GM19238 (cell line): ENCODE data around the gene DNLZ.

Experiments
- DNase-seq: peaks from one replicate; pipeline ENCODE4 v3.0.0; 2011; ENCODE audit warnings: low spot score; ENCODE audit not compliant: insufficient read length

DNLZ gene

DNA sequence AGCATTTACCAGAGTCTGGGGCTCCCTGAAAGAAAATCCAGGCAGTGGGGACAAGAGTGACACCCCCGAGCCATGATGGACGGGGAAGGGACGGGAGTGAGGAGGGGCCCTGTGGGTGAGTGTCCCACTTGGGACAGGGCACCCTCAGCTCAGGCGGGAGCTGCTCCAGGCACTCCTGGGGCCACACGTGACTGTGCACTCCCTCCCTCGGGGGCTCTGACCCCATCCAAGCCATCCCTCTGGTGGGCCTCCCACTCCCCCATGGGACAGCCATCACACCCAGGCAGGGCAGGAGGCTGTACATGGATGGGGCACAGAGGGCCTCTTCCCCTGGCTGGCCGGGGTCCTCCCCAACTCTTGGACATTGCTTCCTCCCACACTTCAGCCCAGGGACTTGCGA, 12.9 kb upstream of the DNLZ start:
- DNase-seq, result no peak

DNA sequence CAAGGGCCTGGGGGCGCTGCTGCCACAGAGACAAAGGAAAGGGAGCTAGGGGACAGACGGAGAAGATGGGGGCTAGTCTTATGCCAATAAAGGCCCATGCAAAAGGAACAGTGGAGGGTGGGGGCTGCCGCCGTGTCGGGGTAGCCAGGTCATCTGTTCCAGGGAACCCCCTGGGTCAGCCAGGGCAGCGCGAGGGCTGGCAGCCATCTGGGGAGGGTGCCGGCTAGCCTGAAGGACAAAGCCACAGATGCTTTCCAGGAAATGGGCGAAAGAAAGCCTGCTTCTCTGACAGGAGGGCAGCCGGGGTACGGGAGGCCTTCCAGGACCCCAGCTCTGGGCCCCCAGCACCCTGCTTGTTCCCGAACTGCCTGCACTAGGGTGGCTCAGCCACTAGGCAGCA, 11.6 kb upstream of the DNLZ start:
- no peak for DNase-seq

DNA sequence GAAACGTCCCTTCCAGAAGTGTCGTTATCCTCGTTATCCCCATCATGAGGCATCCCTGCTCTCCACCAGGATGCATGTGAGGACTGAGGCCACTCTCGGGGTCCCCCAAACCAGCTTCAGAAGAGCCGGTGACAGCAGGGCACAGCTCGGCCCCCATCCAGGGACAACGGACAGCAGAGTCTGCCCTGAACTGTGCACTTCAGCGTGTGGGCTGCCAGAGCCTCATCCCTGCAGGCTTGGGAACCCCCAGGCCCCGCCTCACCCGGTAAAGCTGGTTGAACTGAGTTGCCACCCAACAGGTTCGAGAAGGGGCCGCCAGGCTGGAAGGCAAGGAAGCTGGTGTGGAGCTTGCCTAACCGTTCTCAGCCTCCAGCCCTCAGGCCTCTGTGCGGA, 10.6 kb upstream of the DNLZ start:
- no peak for DNase-seq

DNA sequence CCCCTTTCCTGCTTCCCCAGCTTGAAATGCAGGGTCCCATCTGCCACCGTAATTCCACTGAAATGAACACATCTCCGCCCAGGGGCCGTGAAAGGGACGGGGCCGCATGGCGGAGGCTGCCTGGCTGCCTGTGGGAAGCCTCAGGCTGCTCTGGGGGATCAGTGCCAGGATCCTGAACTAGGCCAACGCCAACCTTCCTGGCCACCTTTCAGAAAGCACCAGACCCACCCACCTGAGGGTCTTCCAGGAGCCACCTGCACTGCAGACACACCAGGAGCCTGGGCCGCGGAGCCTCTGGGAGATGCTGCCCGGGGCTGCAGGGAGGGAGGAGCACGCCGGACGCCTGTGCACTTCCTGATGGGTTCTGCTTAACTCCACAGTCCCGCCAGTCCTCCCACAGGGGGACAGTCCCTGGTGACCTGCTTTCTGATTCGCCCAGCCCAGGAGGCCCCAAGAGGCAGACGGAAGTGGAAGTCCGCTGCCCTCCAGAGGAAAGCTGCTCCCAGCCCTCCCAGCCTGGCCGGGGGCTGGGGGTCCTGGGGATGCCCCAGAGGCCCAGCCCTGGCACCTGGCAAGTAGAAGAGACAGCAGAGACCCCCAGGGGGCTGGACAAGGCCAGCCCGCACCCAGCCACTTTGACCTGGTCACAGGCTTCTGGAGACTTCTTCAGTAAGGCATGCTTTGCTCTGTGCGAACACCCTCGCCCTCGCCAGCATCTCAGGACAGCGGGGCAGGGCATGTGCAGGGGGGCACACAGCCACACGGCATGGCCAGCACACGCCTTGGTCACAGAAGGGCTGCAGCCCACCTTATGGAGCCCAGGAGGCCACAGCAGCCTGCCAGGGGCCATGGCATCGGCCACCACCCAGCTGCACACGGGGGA, 10.0 kb upstream of the DNLZ start, which contains the start of gene CARD9:
Gene CARD9, minus strand, starts transcription at position 370 of the 883 bp plus-strand sequence. CDS start 1,591 bp downstream, outside the sequence.
- DNase-seq, result no peak

DNA sequence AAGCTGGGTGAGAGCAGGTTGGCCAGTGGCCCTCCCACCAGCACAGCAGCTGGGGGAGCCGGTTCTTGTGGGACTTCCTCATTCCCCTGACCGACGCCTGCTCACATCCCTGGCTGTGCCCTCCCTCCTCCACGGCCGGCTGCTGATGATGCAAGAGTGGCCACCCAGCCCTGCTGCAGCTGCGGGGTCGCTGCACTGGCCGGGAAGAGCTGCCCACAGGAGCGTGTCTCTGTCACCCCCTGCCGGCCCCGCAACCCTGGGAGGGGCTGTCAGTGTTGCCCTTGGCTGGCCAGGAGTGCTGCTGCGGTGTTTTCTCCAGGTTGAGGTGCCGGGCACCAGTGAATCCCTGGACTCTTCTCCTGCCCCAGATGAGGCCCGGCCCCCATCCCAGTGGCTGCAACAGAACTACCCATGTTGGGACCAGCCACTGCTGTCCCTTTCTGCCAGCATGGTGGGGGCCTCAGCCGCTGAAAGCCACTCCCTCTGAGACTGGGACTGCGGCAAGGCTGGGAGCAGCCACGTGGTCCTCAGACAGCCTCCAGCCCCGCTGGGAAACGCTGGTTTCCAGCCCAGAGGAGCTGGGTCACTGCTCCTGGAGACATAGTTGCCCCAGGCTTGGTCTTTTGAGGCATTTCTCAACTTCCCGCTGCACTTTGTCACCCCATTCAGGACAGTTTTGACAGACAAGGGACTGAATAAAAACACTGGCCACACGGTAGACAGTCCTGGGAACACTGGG, 9.2 kb upstream of the DNLZ start:
- no peak for DNase-seq

DNA sequence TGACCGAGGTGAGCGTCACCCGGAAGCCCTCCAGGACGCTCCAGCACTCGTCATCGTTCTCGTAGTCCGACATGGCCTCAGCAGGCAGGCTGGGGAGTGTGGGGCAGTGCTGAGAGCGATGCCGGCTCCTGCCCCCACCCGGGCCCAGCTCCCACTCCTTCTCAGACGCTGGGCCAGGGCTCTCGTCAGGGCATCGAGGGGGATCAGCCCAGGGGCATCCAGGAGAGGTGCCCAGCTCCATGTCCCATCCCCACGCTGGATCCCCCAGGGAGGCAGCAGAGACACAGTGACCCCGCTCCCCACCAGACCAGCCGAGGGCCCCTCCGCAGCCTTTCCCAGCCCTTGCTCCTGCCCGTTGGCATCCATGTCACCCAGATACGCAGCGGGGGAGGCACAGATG, 8.5 kb upstream of the DNLZ start:
- DNase-seq, result no peak

DNA sequence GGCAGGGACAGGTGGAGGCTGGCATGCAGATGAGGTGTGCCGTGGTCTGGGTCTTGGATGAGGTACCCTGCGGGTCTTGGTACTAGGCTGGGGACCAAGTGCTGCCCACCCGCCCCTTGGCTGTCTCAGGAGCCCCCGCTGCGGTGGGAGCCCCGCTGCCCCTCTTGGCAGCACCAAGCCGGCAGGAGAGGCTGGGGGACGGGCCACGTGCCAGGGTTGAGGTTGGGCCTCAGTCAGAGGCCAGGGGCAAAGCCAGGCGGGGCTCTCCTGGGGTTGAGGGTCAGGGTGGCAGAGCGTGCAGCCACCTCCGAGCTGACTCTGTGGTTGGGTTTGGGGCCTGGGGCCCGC, 8.0 kb upstream of the DNLZ start:
- no peak for DNase-seq

DNA sequence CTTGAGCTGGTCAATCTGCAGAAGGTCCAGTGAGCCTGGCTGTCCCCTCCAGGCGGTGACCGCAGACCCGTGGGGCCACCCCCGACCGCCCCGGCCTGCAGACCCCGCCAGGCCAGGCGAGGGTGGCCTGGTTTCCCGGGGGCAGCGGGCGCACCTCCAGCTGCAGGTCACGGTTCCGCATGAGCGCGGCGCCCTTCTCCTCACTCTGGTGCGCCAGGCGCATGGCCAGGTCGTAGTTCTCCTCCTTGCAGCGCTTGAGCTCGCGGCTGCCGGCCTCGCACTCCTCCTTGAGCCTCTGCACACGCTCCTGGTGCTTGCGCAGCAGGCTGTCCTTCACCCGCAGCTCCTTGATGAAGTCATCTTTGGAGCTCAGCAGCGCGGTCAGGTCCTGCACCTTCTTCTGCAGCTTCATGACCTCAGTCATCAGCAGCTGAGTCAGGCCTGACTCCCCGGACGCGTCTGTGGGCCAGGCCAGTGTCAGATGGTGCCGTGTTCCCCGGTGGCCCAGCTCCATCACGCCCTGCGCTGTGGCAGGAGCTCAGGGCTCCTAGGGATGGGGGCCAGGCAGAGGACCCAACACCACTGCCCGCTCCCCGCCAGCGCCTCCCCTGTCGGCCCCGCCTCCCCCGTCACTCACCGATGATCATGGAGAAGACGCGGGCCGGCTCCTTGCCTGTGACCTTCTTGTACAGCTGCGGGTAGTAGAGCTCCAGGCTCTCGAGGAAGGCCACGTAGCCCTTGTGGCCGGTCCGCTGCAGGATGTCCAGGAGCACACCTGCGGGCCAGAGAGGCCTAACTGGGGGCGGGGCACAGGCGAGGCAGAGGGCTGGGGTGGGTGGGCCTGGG, 7.4 kb upstream of the DNLZ start:
- DNase-seq, result no peak

DNA sequence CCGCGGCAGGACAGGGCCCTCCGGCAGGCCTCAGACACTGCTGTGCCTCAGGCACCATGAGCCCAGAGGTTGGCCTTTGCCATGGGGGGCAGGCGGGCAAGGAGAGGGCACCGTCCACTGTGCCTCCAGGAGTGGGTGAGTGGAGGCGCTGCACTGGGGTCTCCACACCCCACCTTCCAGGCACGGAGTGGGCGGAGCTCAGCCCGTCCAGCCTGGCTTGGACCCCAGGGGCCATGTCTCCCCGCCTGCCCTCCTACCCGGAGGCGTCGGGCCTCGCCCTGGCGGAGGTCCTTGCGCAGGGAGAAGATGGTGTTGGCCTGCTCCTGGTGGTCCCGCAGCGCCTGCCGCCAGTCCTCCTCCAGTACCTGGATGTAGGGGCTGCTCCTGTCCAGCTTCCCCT, 6.5 kb upstream of the DNLZ start:
- DNase-seq, result no peak

DNA sequence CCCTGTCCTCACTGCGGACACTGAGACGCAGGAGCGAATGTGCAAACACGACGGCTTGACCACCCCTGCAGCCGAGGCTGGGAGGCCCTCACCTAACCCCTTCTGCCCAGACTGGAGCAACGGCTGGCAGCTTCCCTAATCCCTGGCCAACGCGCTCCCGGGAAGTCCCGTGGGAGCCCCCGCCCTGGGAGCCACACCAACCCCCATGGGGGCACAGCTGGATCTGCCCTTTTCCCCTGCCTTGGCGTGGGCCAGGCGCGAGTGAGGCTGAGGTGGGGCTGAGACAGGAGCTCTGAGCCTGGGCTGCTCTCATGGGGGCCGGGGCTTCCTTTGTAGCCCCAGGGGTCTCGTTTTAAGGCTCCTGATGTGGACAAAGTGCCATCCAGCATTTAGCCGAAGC, 4.6 kb upstream of the DNLZ start:
- DNase-seq, result no peak

DNA sequence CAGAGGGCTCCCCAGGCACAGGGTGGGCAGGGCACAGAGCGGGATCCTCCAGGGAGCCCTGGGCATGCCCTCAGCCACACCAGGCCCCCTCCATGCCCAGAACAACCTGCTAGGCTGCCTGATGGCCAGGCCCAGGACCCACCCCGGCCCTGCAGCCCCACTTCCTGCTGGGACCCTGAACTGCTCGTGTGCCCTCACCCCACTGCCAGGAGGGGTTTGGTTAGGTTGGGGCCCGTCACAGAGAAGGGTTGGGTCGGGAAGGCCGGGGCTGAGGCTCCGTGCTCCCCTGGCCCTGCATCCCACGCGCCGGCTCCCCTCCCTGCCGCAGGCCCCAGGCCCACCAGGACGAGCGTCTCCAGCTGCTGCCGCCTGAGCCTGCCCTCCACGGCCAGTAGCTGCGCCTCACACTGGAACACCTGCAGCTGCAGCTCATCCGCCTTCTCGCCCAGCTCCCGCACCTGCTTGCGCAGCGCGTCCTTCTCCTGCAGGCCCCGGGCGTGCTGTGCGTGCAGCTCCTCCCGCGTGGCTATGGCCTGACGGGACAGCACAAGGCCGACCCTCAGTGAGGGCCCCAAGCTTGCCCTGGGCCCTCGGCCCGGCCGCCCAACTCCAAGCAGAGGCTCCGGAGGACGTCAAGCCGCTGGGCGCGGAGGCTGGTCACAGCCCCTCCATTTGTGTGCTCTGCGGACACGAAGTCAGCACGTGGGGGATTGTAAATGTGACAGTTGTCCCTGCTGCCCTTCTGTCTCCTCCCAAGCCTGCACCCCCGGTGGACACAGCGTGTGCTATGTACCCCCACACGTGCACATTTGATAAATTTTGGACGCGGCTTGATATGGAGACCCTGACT, 4.0 kb upstream of the DNLZ start:
- DNase-seq, result no peak

DNA sequence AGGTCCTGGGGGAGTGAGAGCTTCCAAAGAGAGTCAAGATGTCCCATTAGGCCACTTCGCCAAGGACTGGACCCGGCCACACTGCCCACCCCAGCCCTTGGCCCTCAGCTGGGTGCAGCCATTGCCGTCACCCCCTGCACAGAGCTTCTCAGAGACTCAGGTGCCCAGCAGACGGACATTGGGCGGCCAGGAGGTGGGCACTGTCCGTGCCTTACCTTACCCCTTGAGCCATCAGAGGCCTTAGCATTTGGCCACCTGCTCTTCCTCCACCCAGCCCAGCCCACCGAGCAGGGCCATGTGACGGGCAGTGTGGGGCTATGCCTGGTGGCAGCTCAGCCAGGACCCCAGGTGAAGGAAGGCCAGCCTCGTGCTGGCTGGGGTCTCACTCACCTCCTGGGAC, 3.3 kb upstream of the DNLZ start:
- no peak for DNase-seq

DNA sequence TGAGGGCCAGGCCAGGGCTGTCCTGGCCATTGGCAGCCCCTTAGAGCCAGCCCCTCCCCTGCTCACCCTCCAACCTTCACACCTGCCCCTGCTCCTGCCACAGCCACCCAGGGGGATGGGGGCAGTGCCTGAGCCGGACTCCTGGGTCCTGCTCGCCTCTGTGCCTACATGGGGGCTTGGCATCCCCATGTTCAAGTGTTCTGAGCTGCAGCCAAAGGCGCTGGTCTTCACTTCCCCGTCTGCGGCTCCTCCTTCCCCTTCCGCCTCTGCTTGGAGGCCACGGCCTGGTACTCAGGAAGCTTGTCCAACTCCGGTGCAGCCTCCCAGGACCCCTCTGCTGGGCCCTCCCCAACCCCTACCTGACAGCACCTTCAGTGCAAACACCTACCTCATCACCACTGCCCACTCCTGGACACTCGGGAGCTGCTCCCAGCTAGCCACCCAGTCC, 2.3 kb upstream of the DNLZ start:
- DNase-seq, result no peak

DNA sequence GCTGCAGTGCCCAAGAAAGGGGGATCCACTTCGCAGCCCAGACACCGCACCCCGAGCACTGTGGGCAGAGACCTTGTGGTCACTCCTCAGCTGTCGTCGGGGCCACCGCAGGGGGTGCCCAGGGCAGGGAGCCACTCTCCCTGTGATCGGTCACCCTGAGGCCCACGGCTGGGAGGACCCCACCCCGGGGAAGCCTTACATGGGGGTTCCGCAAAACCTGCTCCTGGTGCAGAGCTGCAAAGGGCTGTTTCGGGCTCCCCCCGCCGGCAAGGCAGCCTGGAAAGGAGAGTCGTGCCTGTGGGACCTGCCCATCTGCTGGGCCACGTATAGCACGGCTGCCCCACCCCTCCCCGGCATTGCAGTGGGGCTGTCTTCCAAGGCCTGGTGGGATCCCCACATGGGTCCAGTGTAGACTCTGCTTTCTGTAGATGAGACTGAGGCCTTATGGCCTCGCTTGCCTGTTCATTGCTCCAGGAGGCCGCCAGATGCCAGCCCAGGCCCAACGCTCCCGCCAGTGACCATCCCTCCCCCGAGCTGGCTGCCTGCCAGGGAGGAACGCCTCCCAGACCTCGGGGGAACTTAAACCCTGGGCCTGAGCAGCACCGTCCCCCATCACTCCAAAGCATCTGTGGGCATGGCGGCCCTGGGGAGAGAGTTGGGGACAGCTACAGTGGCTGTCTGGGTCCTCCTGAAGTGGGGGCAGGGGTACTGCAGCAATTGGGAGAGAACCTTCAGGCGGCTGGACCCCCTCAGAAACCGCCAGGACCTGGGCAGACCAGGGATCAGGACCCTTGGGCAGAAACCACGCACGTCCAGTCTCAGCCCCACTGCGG, 1.6 kb upstream of the DNLZ start:
- DNase-seq, result no peak

DNA sequence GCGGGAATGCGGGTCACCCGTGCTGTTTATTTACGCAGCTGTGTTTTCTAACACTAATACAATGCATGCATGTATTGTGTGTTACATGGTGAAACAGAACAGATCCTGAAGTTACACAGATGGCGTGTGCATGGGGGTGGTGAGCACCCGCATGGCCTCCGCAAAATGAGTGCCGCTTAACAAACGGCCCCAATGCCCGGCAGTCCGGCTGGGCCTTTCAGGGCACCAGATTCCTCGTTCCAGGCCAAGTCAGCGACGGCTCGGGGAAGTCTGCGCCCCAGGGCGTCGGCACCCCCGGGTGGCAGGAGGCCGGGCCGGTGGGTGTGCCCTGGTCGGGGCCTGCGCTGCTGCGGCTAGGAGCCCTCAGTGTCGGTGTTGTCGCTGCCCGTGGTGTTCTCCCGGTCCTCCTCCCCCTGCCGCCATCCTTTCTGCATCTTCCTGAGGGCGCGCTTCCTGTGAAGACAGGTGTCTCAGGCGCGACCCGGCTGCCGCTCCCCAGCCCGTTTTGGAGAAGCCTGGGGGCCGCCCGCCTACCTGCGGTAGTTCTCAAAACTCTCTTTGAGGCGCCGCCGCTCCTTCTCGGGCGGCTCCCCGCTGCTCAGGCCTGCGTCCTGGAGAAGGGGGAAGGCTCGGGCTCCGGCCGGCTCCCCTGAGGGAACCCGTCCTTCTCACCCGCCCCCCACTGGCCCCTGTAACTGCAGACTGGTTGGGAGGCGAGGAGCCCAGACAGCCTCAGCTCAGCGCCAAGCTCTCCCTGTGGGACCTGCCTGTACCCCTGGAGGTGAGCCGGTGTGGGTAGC, 605 bp upstream of the DNLZ start:
- no peak for DNase-seq

DNA sequence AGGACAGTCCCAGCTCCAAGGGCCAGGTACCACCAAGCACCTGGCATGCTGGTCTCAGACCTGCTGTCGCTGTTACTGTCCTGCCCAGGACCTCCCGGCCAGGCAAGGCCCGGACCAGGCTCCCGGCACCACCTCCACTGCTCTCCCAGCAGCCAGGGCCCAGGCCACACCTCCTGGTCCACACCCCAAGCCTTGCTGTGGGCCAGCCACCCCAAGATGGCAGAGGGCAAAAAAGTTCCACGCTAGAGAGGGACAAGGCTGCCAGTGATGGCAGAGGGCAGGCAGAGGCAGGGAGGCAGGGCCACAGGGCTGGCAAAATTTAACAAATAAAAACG, 1.1 kb downstream of the DNLZ start:
- DNase-seq, result no peak

DNA sequence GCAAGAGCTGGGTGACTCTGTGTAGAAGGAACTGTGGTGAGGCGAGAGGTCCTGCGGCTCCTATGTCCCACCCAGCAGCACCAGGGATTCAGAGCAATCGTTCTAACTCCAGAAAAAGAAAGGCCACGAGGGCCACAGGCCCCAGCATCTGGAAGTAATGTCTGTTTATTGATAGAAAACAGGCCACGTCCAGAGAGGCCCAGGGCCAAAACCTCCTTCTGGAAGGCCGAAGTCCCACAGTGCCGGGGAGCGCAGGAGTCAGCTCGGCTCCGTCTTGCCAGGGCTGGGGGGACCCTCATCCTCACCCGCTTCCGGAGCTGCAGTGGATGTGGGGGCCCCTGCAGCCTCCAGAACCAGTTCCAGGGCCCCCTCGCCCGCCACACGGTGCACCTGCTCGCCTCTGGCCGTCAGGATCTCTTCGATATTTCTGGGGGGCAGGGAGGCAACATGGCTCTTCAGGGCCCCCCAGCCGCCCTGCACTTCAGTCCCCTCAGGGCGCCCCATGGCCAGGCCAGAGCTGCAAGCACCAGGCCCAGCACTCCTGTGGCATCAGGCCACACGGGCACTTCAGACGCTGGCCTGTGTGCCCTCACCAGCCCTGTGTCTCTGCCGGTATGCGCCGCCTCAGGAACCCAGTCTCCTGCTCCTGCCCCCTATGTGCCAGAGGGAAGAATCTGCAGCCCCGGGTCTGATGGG, 1.6 kb downstream of the DNLZ start:
- no peak for DNase-seq

DNA sequence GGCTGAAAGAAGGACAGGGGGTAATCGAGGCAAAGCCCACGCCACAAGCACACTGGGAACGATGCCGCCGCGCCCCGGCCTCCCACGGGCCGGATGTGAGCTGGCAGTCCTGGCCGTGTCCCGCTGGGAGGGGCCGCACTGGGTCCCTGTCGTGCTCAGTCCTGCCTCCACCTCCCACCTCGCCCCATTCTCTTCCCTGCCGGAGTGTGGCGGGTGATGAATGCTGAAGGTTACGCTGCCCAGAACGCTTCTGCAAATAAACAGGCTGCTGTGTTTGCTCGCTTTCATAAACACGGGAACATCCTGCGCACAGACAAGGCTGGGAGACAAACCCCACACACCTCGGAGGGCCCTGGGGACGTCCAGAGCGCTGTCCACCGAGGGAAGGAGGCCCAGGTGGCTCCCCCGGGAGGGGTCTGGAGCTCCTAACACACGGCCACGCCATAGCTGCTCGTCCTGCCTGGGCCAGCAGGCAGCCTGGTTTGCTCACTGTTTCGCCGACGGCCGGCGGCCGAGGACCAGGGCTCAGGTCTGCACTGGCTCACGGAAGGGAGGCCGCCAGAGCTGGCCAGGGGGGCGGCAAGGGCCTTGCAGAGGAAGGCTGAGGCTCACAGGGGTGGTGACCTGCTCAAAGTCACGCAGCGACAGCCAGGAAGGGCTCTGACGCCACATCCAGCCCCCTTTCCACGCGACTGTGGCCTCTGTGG, 2.3 kb downstream of the DNLZ start:
- no peak for DNase-seq
